CD4-positive, CD25-positive, alpha-beta regulatory T cell (primary cell): ENCODE results near the gene DHRS13. TPM values are rescaled to one million over a fixed set of nuclear protein-coding genes. Genes with fewer than 3 reads are reported as not detected.

ENCODE experiments used
- ATAC-seq, 2 donors: fragments of 150-1000 bp; cut with Tn5 transposase; one replicate each; pipeline ENCODE4 v1.10.0; 2021; ENCODE audit warnings: low read depth in 2 of 2, moderate number of reproducible peaks in 2 of 2, moderate library complexity in 1 of 2
- DNase-seq, 3 donors: peaks; one replicate each; pipeline versions ENCODE4 v3.0.0 to v3.0.0-alpha.2; 2012 to 2022; ENCODE audit warnings: mixed read lengths in 1 of 3
- H3K27ac ChIP-seq: one replicate; pipeline ENCODE4 v1.7.0; 2013; ENCODE audit warnings: mild to moderate bottlenecking, low read length; ENCODE audit not compliant: insufficient read depth, poor library complexity, severe bottlenecking
- H3K27me3 ChIP-seq: one replicate; pipeline ENCODE4 v1.7.0; 2013; ENCODE audit warnings: low read length; ENCODE audit not compliant: control insufficient read depth, insufficient read depth
- H3K36me3 ChIP-seq: one replicate; pipeline ENCODE4 v1.7.0; 2013; ENCODE audit warnings: mild to moderate bottlenecking, low read length, moderate library complexity; ENCODE audit not compliant: control insufficient read depth, insufficient read depth
- H3K4me1 ChIP-seq: 2 replicates; pipeline ENCODE4 v1.7.0; 2013; ENCODE audit warnings: mild to moderate bottlenecking, low read length; ENCODE audit not compliant: insufficient read depth, control insufficient read depth, poor library complexity, severe bottlenecking
- H3K4me3 ChIP-seq: one replicate; pipeline ENCODE4 v1.7.0; 2013; ENCODE audit warnings: low read depth, mild to moderate bottlenecking, low read length, moderate library complexity
- H3K9me3 ChIP-seq, 2 experiments: 1 replicate in 1 of 2; 2 replicates in 1 of 2; pipeline ENCODE4 v1.7.0; 2013; ENCODE audit warnings: low read length in 2 of 2, mild to moderate bottlenecking in 1 of 2, moderate library complexity in 1 of 2; ENCODE audit not compliant: control insufficient read depth in 2 of 2
- H3K27ac Mint-ChIP-seq, 3 donors: one replicate each; pipeline ENCODE4 v1.8.0; 2020 to 2022; ENCODE audit warnings: mild to moderate bottlenecking in 3 of 3, mixed read lengths in 3 of 3, moderate library complexity in 2 of 3
- H3K27me3 Mint-ChIP-seq: one replicate; pipeline ENCODE4 v1.8.0; 2022; ENCODE audit warnings: mild to moderate bottlenecking, mixed read lengths
- H3K36me3 Mint-ChIP-seq: one replicate; pipeline ENCODE4 v1.8.0; 2020; ENCODE audit warnings: mixed read lengths
- H3K4me1 Mint-ChIP-seq, 4 donors: one replicate each; pipeline ENCODE4 v1.8.0; 2020 to 2022; ENCODE audit warnings: mixed read lengths in 4 of 4, mild to moderate bottlenecking in 1 of 4
- H3K4me3 Mint-ChIP-seq, 4 donors: one replicate each; pipeline ENCODE4 v1.8.0; 2020 to 2022; ENCODE audit warnings: mild to moderate bottlenecking in 4 of 4, mixed read lengths in 4 of 4, moderate library complexity in 3 of 4
- H3K9me3 Mint-ChIP-seq, 7 donors: one replicate each; pipeline ENCODE4 v1.8.0; 2020 to 2022; ENCODE audit warnings: mixed read lengths in 7 of 7, mild to moderate bottlenecking in 3 of 7, moderate library complexity in 2 of 7
- polyA plus RNA-seq, 4 donors: library from polyadenylated mRNA; unstranded; fragments of 300-500 nt; fragmentation: Illumina TruSeq; gene quantifications; one replicate each; pipeline ENCODE4 v1.2.3, GENCODE V29; 2021
- total RNA-seq: library from RNA; stranded (reverse); gene quantifications from one replicate; pipeline ENCODE4 v1.2.3, GENCODE V29; 2022

The DHRS13 gene
- total and polyA plus RNA-seq, 5 donors from 2014 or later: 15.0 to 21.1 (median 18.8) TPM

GRCh38 chr17:28900986-28901726 is 1.7 kb downstream of the DHRS13 start:
- peaks cover 5% of the 10 kb centered on the region for H3K36me3 ChIP-seq
- H3K4me1 Mint-ChIP-seq: peaks cover 7 to 55% (median 37%) of the 10 kb centered on the region in 4 donors
- H3K27me3 Mint-ChIP-seq: peaks cover 4% of the 10 kb centered on the region
- no peaks in the 10 kb centered on the region for H3K27me3 ChIP-seq
- peaks cover 39% of the 10 kb centered on the region for H3K4me1 ChIP-seq
- peaks cover 15% of the 10 kb centered on the region for H3K36me3 Mint-ChIP-seq
- peak overlapping the region; percentile 85 for H3K27ac ChIP-seq
- DNase-seq: no peak
- H3K27ac Mint-ChIP-seq: peak overlapping the region in 2 of 3 donors; percentile 20 to 59
- peak overlapping the region; percentile 91 for H3K4me3 ChIP-seq
- peak overlapping the region; percentile 90 to 98 (median 91) for H3K4me3 Mint-ChIP-seq
- no peaks in the 10 kb centered on the region for H3K9me3 ChIP-seq
- no peaks in the 10 kb centered on the region for H3K9me3 Mint-ChIP-seq
- ATAC-seq: no peak

GRCh38 chr17:28899212-28899815 is 3.6 kb downstream of the DHRS13 start:
- DNase-seq (no peak), ATAC-seq (no peak)
- H3K27me3 Mint-ChIP-seq: peaks cover 4% of the 10 kb centered on the region
- H3K36me3 Mint-ChIP-seq: peaks cover 11% of the 10 kb centered on the region
- H3K27ac ChIP-seq: peak overlapping the region; percentile 25
- H3K27me3 ChIP-seq: no peaks in the 10 kb centered on the region
- peaks cover 58% of the 10 kb centered on the region for H3K4me1 ChIP-seq
- H3K4me1 Mint-ChIP-seq: peaks cover 13 to 69% (median 48%) of the 10 kb centered on the region in 4 donors
- no peak overlapping the region for H3K4me3 ChIP-seq
- H3K36me3 ChIP-seq: no peaks in the 10 kb centered on the region
- H3K9me3 ChIP-seq: no peaks in the 10 kb centered on the region
- no peaks in the 10 kb centered on the region for H3K9me3 Mint-ChIP-seq
- peak overlapping the region; percentile 70 to 98 (median 85) for H3K4me3 Mint-ChIP-seq
- H3K27ac Mint-ChIP-seq: peak overlapping the region; percentile 67 to 89 (median 84)

- Mint-ChIP-seq H3K4me1 (peaks cover 16 to 73% (median 52%) of the 10 kb centered on the region in 4 donors), H3K27me3 (peaks cover 4% of the 10 kb centered on the region), H3K4me3 (peak overlapping the region; percentile 79 to 99 (median 98)), H3K9me3 (no peaks in the 10 kb centered on the region), H3K36me3 (peaks cover 11% of the 10 kb centered on the region), H3K27ac (peak overlapping the region; percentile 94 to 96 (median 95))
- Histone ChIP-seq H3K27me3 (no peaks in the 10 kb centered on the region), H3K27ac (peak overlapping the region; percentile 87), H3K36me3 (no peaks in the 10 kb centered on the region), H3K4me1 (peaks cover 65% of the 10 kb centered on the region), H3K4me3 (no peak overlapping the region), H3K9me3 (no peaks in the 10 kb centered on the region)
- DNase-seq: no peak
- ATAC-seq: no peak
Measured at GRCh38 chr17:28898527-28898955, 4.3 kb downstream of the DHRS13 start.

DNA sequence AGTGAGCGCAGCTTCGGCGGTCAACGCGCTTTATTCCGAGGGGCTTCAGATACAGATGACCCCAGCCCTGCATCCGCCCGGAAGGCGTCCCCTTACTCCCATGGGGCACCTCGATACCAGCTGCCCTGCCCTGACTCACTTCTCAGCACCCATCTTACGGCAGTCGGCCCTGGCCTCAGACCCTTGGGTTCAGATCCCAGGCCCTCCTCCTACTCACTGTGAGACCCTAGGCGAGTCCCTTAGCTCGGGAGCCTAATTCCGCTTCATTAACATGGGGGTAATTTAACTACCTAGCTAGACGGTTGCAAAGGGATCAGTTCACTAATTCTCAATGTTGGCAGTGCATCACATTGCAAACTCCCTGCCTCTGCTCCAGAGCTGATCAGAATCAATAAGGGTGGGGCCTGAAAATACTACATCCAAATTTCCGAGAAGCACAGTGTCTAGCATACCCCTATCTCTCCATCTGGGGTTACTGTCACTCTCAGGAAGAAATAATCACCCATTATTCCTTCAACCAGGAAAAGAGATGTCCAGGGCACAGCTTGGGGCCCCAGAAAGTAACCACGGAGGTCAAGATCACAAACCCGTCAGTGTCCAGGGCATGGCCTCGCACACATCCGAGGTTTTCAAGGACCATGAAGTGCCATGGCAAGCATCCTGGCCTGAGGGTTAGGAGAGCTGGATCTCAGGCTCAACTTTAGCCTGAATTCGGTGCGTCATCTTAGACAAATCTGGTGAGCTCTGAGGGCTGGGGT is 4.9 kb downstream of the DHRS13 start:
- peak in 1 of 3 donors; percentile 62 for DNase-seq
- Histone ChIP-seq H3K27me3 (no peaks in the 10 kb centered on the region), H3K4me1 (peaks cover 71% of the 10 kb centered on the region), H3K9me3 (no peaks in the 10 kb centered on the region), H3K36me3 (no peaks in the 10 kb centered on the region), H3K4me3 (peak overlapping the region; percentile 78), H3K27ac (peak overlapping the region; percentile 87)
- H3K36me3 Mint-ChIP-seq: peaks cover 17% of the 10 kb centered on the region
- H3K4me1 Mint-ChIP-seq: peaks cover 22 to 74% (median 56%) of the 10 kb centered on the region in 4 donors
- H3K4me3 Mint-ChIP-seq: peak overlapping the region; percentile 97 to 99 (median 98)
- H3K27ac Mint-ChIP-seq: peak overlapping the region; percentile 94 to 96 (median 95)
- ATAC-seq: peak; percentile 13 to 26
- H3K9me3 Mint-ChIP-seq: no peaks in the 10 kb centered on the region
- peaks cover 4% of the 10 kb centered on the region for H3K27me3 Mint-ChIP-seq

DNA sequence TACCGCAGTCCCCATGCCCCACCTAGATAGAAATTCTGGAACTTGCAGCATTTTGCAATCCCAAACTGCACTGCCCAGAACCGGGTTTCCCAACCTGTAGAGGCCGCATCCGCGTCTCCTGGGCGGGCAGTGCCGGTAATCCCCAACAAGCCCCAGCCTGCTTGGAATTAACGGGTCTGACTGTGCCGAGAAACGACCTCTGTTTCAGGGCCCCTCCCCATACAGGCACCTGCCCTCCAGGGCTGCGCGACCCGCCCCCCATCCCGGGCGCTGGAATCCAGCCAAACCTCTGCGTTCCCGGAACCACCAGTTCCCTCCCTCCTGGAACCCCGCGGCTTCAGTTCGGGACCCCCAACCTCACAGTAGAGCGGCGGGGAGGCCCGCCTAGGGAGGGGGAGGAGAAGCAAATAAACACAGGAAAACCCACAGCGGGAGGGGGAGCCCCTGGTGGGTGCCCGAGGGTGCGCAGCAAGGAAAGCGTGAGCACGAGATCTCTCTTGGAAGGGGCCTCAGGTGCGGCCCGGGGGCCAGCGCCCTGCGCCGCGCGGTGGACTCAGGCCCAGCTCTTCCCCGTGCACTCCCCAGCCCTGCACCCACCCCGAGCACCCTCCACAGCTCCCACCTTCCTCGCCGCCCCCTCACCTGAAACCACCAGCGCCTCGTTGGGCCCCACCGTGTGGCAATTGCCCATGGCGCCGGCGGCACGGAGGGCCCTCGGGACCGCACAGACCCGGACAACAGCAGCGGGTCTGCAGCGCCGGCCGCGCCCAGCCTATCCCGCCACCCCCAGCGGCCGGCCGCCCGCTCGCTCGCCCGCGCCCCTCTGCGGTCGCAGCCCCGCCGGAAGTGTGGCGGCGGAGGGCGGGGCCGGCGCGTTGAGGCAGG is 5.8 kb downstream of the DHRS13 start, which contains the start of gene FLOT2:
Gene FLOT2 (minus strand): TSS at position 850 of the 885 bp plus-strand sequence. CDS start 159 bp downstream, at position 691.
- H3K4me3 ChIP-seq: peak within 1 kb of the TSS; percentile 87
- no peaks in the 10 kb centered on the region for H3K27me3 ChIP-seq
- Mint-ChIP-seq H3K9me3 (no peaks in the 10 kb centered on the region), H3K27me3 (peaks cover 4% of the 10 kb centered on the region), H3K27ac (peak within 1 kb of the TSS; percentile 94 to 98 (median 96)), H3K36me3 (peaks cover 18% of the 10 kb centered on the region), H3K4me1 (peaks cover 24 to 77% (median 58%) of the 10 kb centered on the region in 4 donors), H3K4me3 (peak within 1 kb of the TSS; percentile 97 to 99 (median 98))
- H3K27ac ChIP-seq: peak within 1 kb of the TSS; percentile 87
- H3K9me3 ChIP-seq: no peaks in the 10 kb centered on the region
- peak; percentile 57 to 73 (median 67) for DNase-seq
- H3K36me3 ChIP-seq: no peaks in the 10 kb centered on the region
- H3K4me1 ChIP-seq: peaks cover 76% of the 10 kb centered on the region
- peak; percentile 69 to 77 for ATAC-seq

- Mint-ChIP-seq H3K27me3 (no peaks in the 10 kb centered on the region), H3K9me3 (no peaks in the 10 kb centered on the region), H3K27ac (peak overlapping the region; percentile 94 to 98 (median 96)), H3K4me3 (peak overlapping the region; percentile 97 to 99 (median 98)), H3K4me1 (peaks cover 27 to 77% (median 55%) of the 10 kb centered on the region in 4 donors), H3K36me3 (peaks cover 23% of the 10 kb centered on the region)
- Histone ChIP-seq H3K27me3 (no peaks in the 10 kb centered on the region), H3K27ac (peak overlapping the region; percentile 87), H3K9me3 (no peaks in the 10 kb centered on the region), H3K36me3 (no peaks in the 10 kb centered on the region), H3K4me1 (peaks cover 70% of the 10 kb centered on the region), H3K4me3 (peak overlapping the region; percentile 87)
- DNase-seq: no peak
- no peak for ATAC-seq
Measured at GRCh38 chr17:28896491-28896883, 6.4 kb downstream of the DHRS13 start.
